AG09309 (cell line): ENCODE results near the gene GRK4.

ENCODE experiments used
- DNase-seq: peaks from one replicate; pipeline ENCODE4 v3.0.0-alpha.2; 2010; ENCODE audit warnings: low read depth
- H3K4me3 ChIP-seq: 2 replicates; pipeline ENCODE4 v1.5.1; 2011; ENCODE audit warnings: mild to moderate bottlenecking, low read depth, low read length, moderate library complexity; ENCODE audit not compliant: control insufficient read depth
- CTCF ChIP-seq: IDR thresholded peaks from 2 replicates; pipeline ENCODE4 v1.5.1; 2011; ENCODE audit warnings: mild to moderate bottlenecking, low read depth, low read length, inconsistent platforms; ENCODE audit not compliant: insufficient read depth, control insufficient read depth; ENCODE audit errors: missing control alignments

Gene GRK4

DNA sequence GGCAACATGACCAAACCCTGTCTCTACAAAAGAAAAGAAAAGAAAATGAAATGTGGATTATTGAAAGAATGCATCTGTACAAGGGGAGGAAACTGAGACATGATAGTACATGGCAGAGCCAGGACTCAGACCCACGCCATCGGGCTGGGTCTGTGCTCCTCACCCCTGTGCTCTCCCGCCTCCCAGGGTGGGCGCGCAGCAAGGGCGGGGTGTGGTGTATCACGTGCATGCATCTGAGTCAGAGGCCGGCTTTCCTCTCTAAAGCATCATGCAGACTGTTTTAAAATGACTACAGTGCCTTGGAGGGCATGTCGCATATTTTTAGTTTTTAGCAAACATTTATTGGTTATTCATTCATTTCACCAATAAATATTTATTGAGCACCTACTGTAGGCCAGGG is 63.2 kb downstream of the GRK4 start:
- no peak for TF ChIP-seq CTCF
- no peak for DNase-seq
- H3K4me3 ChIP-seq, result no peak overlapping the region

- DNase-seq, result no peak
- no peak overlapping the region for H3K4me3 ChIP-seq
- no peak for TF ChIP-seq CTCF
These were observed 66.1 kb downstream of the GRK4 start for GRCh38 chr4:3029464-3029863.

DNA sequence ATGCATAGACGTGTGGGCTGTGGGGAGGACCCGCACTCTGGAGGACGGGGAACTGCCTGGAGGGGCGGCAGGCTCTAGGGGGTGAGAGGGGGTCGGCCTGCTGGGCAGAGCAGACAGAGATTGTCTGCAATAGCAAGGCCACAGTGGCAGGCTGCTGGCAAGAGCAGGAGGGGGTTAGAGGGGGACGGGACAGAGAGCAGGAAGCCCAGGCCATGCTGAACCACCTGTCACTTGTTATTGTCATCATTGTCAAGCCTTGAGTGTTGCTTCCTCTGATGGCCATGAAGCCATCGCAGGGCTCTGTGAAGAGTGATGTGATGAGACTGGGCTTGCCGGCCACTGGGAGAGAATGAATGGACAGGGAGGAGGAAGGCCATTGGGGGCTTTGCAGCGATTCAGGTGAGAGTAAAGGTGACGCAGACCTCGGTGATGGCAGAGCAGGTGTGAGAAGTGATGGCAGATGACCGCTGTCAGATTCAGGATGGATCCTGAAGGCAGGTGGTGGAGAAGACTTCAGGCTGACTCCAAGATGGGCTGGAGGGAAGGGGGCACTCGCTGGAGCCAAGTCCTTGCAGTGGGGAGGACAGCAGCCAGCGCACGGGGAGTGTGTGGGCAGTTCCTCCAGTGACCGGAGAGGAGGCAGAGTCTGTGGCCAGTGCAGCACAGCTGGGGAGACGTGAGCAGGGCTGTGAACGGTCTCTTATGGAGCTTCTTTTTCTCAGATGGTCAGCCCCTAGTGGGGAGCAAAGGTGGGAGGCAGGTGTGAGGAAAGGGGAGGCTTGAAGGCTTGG is 67.4 kb downstream of the GRK4 start:
- H3K4me3 ChIP-seq, result no peak overlapping the region
- TF ChIP-seq CTCF, result no peak
- no peak for DNase-seq

GRCh38 chr4:3031357-3032082 is 68.1 kb downstream of the GRK4 start:
- DNase-seq, result no peak
- no peak overlapping the region for H3K4me3 ChIP-seq
- no peak for TF ChIP-seq CTCF

DNA sequence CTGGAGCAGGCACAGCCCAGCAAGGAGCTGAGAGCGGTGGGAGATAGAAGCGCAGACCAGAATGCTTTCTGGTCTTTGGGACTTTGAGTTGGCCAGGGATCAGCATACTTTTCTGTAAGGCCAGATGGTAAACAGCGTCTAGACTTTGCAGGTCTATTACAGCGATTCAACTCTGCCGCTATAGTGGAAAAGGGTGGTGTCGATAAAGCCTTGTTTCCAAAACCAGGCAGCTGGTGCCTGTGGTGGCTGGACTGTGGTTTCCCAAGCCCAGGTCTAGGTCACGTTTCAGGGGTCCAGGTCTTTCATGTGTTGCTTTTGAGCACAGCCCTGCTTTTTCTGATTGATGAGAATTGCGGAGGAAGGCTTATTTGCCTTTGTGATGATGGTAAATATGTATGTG is 70.9 kb downstream of the GRK4 start:
- DNase-seq, result no peak
- no peak for TF ChIP-seq CTCF
- H3K4me3 ChIP-seq, result no peak overlapping the region

DNA sequence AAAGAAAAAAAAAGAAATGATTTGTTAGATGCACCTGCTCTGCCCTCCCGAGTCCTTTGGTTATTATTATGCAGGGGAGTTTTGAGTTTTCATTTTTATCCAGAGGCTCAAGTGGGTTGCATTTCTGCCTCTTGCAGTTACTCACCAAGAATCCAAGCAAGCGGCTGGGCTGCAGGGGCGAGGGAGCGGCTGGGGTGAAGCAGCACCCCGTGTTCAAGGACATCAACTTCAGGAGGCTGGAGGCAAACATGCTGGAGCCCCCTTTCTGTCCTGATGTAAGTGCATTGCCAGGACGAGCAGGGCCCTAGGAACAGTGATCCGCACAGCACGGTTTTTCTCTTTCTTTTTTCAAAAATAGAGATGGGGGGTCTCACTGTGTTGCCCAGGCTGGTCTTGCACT is 71.9 kb downstream of the GRK4 start:
- TF ChIP-seq CTCF, result no peak
- H3K4me3 ChIP-seq, result no peak overlapping the region
- no peak for DNase-seq

- TF ChIP-seq CTCF, result no peak
- DNase-seq, result no peak
- H3K4me3 ChIP-seq, result no peak overlapping the region
These were observed 72.3 kb downstream of the GRK4 start for GRCh38 chr4:3035674-3036073.
